H9 (cell line): ENCODE data around the gene RGP1. TPM values are rescaled to one million over a fixed set of nuclear protein-coding genes. Genes with fewer than 3 reads are reported as not detected.

Source experiments
- DNase-seq: peaks from one replicate; pipeline ENCODE4 v3.0.0-alpha.2; 2017
- H2AFZ ChIP-seq: one replicate; pipeline ENCODE4 v1.6.1; 2013; ENCODE audit warnings: mild to moderate bottlenecking, low read length, control low read depth, moderate library complexity
- H2AK5ac ChIP-seq: 2 replicates; pipeline ENCODE4 v1.6.1; 2013; ENCODE audit warnings: low read length, control low read depth, mixed read lengths; ENCODE audit not compliant: insufficient read length
- H2BK120ac ChIP-seq: one replicate; pipeline ENCODE4 v1.6.1; 2013; ENCODE audit warnings: low read depth, mild to moderate bottlenecking, low read length, control low read depth, inconsistent platforms; ENCODE audit not compliant: poor library complexity, severe bottlenecking
- H2BK12ac ChIP-seq: 2 replicates; pipeline ENCODE4 v1.6.1; 2013; ENCODE audit warnings: low read length, control low read depth, mixed read lengths, low read depth; ENCODE audit not compliant: insufficient read length
- H2BK15ac ChIP-seq: 2 replicates; pipeline ENCODE4 v1.6.1; 2013; ENCODE audit warnings: low read depth, low read length, control low read depth
- H2BK20ac ChIP-seq: one replicate; pipeline ENCODE4 v1.6.1; 2013; ENCODE audit warnings: low read depth, mild to moderate bottlenecking, low read length, control low read depth, inconsistent platforms; ENCODE audit not compliant: poor library complexity, severe bottlenecking
- H2BK5ac ChIP-seq: 2 replicates; pipeline ENCODE4 v1.6.1; 2013; ENCODE audit warnings: low read length, control low read depth, mixed read lengths; ENCODE audit not compliant: insufficient read length
- H3K14ac ChIP-seq: 2 replicates; pipeline ENCODE4 v1.6.1; 2013; ENCODE audit warnings: low read length, control low read depth; ENCODE audit not compliant: insufficient read depth
- H3K18ac ChIP-seq: 2 replicates; pipeline ENCODE4 v1.6.1; 2013; ENCODE audit warnings: low read depth, mild to moderate bottlenecking, mixed read lengths, low read length, control low read depth; ENCODE audit not compliant: insufficient read length
- H3K23ac ChIP-seq: 2 replicates; pipeline ENCODE4 v1.6.1; 2013; ENCODE audit warnings: low read length, control low read depth, mixed read lengths, low read depth; ENCODE audit not compliant: insufficient read length
- H3K23me2 ChIP-seq: 2 replicates; pipeline ENCODE4 v1.6.1; 2013; ENCODE audit warnings: low read depth, mild to moderate bottlenecking, mixed read lengths, low read length, control low read depth; ENCODE audit not compliant: insufficient read length, poor library complexity, severe bottlenecking
- H3K27ac ChIP-seq: 2 replicates; pipeline ENCODE4 v1.5.1; 2013; ENCODE audit warnings: low read length, control low read depth, mixed read lengths, low read depth; ENCODE audit not compliant: insufficient read length
- H3K27me3 ChIP-seq: 2 replicates; pipeline ENCODE4 v1.6.1; 2013; ENCODE audit warnings: low read length, control low read depth, inconsistent platforms; ENCODE audit not compliant: insufficient read depth
- H3K4ac ChIP-seq: 2 replicates; pipeline ENCODE4 v1.6.1; 2013; ENCODE audit warnings: low read depth, mild to moderate bottlenecking, control low read depth, inconsistent platforms, low read length, moderate library complexity
- H3K4me1 ChIP-seq: 2 replicates; pipeline ENCODE4 v1.6.1; 2013; ENCODE audit warnings: low read length, control low read depth, inconsistent platforms; ENCODE audit not compliant: insufficient read depth
- H3K4me2 ChIP-seq: 2 replicates; pipeline ENCODE4 v1.6.1; 2013; ENCODE audit warnings: low read length, control low read depth, mixed read lengths; ENCODE audit not compliant: insufficient read length, insufficient read depth
- H3K56ac ChIP-seq: 2 replicates; pipeline ENCODE4 v1.6.1; 2013; ENCODE audit warnings: low read depth, mild to moderate bottlenecking, mixed read lengths, low read length, control low read depth; ENCODE audit not compliant: insufficient read length
- H3K79me1 ChIP-seq: 2 replicates; pipeline ENCODE4 v1.6.1; 2013; ENCODE audit warnings: low read depth, mild to moderate bottlenecking, moderate library complexity, low read length, control low read depth, inconsistent platforms; ENCODE audit not compliant: insufficient read depth, poor library complexity, severe bottlenecking
- H3K79me2 ChIP-seq: 2 replicates; pipeline ENCODE4 v1.6.1; 2013; ENCODE audit warnings: low read length, control low read depth, inconsistent platforms; ENCODE audit not compliant: insufficient read depth
- H3K9ac ChIP-seq: 2 replicates; pipeline ENCODE4 v1.6.1; 2013; ENCODE audit warnings: low read length, control low read depth, mixed read lengths; ENCODE audit not compliant: insufficient read length; ENCODE audit errors: extremely low read depth
- H3K9me3 ChIP-seq: one replicate; pipeline ENCODE4 v1.6.1; 2013; ENCODE audit warnings: low read depth, low read length, inconsistent platforms; ENCODE audit not compliant: control insufficient read depth
- H3T11ph ChIP-seq: one replicate; pipeline ENCODE4 v1.6.1; 2013; ENCODE audit warnings: mild to moderate bottlenecking, low read length, control low read depth, inconsistent platforms
- H4K20me1 ChIP-seq: one replicate; pipeline ENCODE4 v1.6.1; 2013; ENCODE audit not compliant: control insufficient read depth, insufficient read length, insufficient read depth
- H4K5ac ChIP-seq: 2 replicates; pipeline ENCODE4 v1.6.1; 2013; ENCODE audit warnings: low read depth, mild to moderate bottlenecking, mixed read lengths, low read length, control low read depth; ENCODE audit not compliant: insufficient read length
- H4K8ac ChIP-seq: replicated peaks from 2 replicates; pipeline ENCODE4 v1.6.1; 2013; ENCODE audit warnings: low read length, control low read depth, mixed read lengths, low read depth; ENCODE audit not compliant: insufficient read length
- H4K91ac ChIP-seq: 2 replicates; pipeline ENCODE4 v1.6.1; 2013; ENCODE audit warnings: low read depth, mild to moderate bottlenecking, moderate library complexity, mixed read lengths, low read length, control low read depth; ENCODE audit not compliant: insufficient read length
- H3K27ac Mint-ChIP-seq, 3 experiments: 2 replicates in 2 of 3; 3 replicates in 1 of 3; pipeline ENCODE4 v1.8.0; 2020 to 2021; ENCODE audit warnings: mixed read lengths in 3 of 3, mild to moderate bottlenecking in 1 of 3, moderate library complexity in 1 of 3
- H3K27me3 Mint-ChIP-seq: 2 replicates; pipeline ENCODE4 v1.8.0; 2021; ENCODE audit warnings: low read depth, mild to moderate bottlenecking, moderate library complexity, mixed read lengths
- H3K36me3 Mint-ChIP-seq, 3 experiments: 2 replicates in 2 of 3; 3 replicates in 1 of 3; pipeline ENCODE4 v1.8.0; 2020 to 2021; ENCODE audit warnings: low read depth in 3 of 3, mixed read lengths in 3 of 3; ENCODE audit not compliant: insufficient read depth in 1 of 3
- H3K4me1 Mint-ChIP-seq, 2 experiments: 2 replicates each; pipeline ENCODE4 v1.8.0; 2020; ENCODE audit warnings: mixed read lengths in 2 of 2
- H3K4me3 Mint-ChIP-seq, 2 experiments: 2 replicates in 1 of 2; 3 replicates in 1 of 2; pipeline ENCODE4 v1.8.0; 2020 to 2021; ENCODE audit warnings: mild to moderate bottlenecking in 2 of 2, mixed read lengths in 2 of 2, moderate library complexity in 1 of 2
- H3K9me3 Mint-ChIP-seq, 2 experiments: 2 replicates in 1 of 2; 3 replicates in 1 of 2; pipeline ENCODE4 v1.8.0; 2020; ENCODE audit warnings: mild to moderate bottlenecking in 2 of 2, mixed read lengths in 2 of 2, moderate library complexity in 1 of 2
- WGBS: extraction: QIAGEN DNeasy Blood & Tissue Kit; methylation state at CpG from one replicate; pipeline ENCODE4 v1.1.7; 2013; ENCODE audit warnings: missing lambda C conversion rate, low lambda C conversion rate, mixed read lengths; ENCODE audit not compliant: insufficient read length; ENCODE audit errors: extremely low coverage; 5-methylcytosine and 5-hydroxymethylcytosine counted together
- total RNA-seq: library from RNA; stranded (reverse); gene quantifications from 2 replicates; pipeline ENCODE4 v1.2.1, GENCODE V29; 2021
- TF ChIP-seq, protein P1 (sequence below): fragments of 200-600 bp; sonication (generic); conservative IDR thresholded peaks from 3 replicates; pipeline ENCODE4 v1.8.0; 2021; ENCODE audit warnings: antibody characterized with exemption, mild to moderate bottlenecking

Gene RGP1
- total RNA-seq, 1 experiment from 2014 or later, result 25.7 TPM

DNA sequence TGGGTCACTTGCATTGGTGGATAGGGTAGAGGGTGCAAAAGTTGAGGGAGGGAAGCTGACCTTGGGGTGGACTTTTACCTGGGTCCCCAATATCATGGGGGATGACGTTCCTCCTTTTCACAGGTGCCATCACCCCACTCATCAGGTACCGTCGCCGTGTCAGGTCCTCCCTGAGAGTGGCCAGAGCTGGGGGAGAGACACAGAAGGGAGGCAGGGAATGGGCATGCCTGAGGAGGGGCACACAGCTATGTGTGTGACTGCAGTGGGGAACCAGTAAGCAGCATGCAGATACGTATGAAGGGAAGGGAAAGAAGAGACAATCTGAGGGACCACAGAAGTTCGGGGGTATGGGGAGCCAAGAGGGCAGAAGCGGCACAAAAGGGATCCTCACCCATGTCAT, 10.2 kb upstream of the RGP1 start:
- no peak overlapping the region for H3K27ac ChIP-seq
- H3K56ac ChIP-seq, result no peak overlapping the region
- no peak overlapping the region for H3K14ac ChIP-seq
- no peak overlapping the region for H4K8ac ChIP-seq
- Mint-ChIP-seq H3K9me3 (no peaks in the 10 kb centered on the region), H3K27me3 (no peaks in the 10 kb centered on the region; the same call in 1 of the 2 replicates), H3K4me3 (no peak overlapping the region), H3K36me3 (peaks cover 44 to 95% (median 88%) of the 10 kb centered on the region in 3 experiments), H3K4me1 (no peaks in the 10 kb centered on the region), H3K27ac (no peak overlapping the region; a peak in 2 of 7 replicates)
- H2AFZ ChIP-seq, result no peak overlapping the region
- no peaks in the 10 kb centered on the region for H3K27me3 ChIP-seq
- H3K23me2 ChIP-seq, result no peaks in the 10 kb centered on the region
- no peak overlapping the region for H3T11ph ChIP-seq
- no CpG with 5 or more reads among the region's 7 CpGs for WGBS
- no peaks in the 10 kb centered on the region for H3K4me1 ChIP-seq
- H2AK5ac ChIP-seq, result no peak overlapping the region
- no peak overlapping the region for H3K9ac ChIP-seq
- no peak overlapping the region for H3K23ac ChIP-seq
- H2BK12ac ChIP-seq, result no peak overlapping the region
- H2BK120ac ChIP-seq, result no peak overlapping the region
- no peak for DNase-seq
- H3K4ac ChIP-seq, result no peak overlapping the region
- TF ChIP-seq, protein P1, sequence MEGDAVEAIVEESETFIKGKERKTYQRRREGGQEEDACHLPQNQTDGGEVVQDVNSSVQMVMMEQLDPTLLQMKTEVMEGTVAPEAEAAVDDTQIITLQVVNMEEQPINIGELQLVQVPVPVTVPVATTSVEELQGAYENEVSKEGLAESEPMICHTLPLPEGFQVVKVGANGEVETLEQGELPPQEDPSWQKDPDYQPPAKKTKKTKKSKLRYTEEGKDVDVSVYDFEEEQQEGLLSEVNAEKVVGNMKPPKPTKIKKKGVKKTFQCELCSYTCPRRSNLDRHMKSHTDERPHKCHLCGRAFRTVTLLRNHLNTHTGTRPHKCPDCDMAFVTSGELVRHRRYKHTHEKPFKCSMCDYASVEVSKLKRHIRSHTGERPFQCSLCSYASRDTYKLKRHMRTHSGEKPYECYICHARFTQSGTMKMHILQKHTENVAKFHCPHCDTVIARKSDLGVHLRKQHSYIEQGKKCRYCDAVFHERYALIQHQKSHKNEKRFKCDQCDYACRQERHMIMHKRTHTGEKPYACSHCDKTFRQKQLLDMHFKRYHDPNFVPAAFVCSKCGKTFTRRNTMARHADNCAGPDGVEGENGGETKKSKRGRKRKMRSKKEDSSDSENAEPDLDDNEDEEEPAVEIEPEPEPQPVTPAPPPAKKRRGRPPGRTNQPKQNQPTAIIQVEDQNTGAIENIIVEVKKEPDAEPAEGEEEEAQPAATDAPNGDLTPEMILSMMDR, result no peak
- H2BK15ac ChIP-seq, result no peak overlapping the region
- H3K79me2 ChIP-seq, result no peaks in the 10 kb centered on the region
- H3K79me1 ChIP-seq, result no peaks in the 10 kb centered on the region
- no peaks in the 10 kb centered on the region for H3K9me3 ChIP-seq
- no peak overlapping the region for H2BK5ac ChIP-seq
- no peak overlapping the region for H4K91ac ChIP-seq
- no peaks in the 10 kb centered on the region for H4K20me1 ChIP-seq
- H3K4me2 ChIP-seq, result no peak overlapping the region
- no peak overlapping the region for H4K5ac ChIP-seq
- no peak overlapping the region for H3K18ac ChIP-seq
- no peak overlapping the region for H2BK20ac ChIP-seq
